ENCODE measurements around the gene POMGNT1.

The POMGNT1 gene

DNA sequence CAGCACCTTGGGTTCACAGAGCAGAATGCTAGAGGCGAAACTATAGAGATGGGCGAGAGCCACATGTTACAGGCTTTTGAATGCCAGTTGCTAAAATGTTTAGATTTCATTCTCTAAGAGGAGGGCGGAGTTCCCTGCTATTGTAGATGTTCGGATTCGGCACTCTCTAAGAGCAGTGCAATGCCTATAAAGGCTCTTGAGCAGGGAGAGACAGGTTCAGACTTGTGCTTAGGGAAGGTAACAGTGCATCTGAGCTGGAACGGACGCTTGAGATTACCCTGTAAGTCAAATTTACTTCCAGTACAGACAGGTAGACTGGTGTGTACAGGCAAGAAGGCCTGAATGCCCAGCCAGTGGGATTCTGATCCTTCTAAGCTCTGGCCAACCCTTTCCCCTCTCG is 20.2 kb upstream of the POMGNT1 start:
- TF ChIP-seq, protein P1, sequence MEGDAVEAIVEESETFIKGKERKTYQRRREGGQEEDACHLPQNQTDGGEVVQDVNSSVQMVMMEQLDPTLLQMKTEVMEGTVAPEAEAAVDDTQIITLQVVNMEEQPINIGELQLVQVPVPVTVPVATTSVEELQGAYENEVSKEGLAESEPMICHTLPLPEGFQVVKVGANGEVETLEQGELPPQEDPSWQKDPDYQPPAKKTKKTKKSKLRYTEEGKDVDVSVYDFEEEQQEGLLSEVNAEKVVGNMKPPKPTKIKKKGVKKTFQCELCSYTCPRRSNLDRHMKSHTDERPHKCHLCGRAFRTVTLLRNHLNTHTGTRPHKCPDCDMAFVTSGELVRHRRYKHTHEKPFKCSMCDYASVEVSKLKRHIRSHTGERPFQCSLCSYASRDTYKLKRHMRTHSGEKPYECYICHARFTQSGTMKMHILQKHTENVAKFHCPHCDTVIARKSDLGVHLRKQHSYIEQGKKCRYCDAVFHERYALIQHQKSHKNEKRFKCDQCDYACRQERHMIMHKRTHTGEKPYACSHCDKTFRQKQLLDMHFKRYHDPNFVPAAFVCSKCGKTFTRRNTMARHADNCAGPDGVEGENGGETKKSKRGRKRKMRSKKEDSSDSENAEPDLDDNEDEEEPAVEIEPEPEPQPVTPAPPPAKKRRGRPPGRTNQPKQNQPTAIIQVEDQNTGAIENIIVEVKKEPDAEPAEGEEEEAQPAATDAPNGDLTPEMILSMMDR (IDR thresholded peaks at IDR 0.05; ENCODE audit: control insufficient read depth, extremely low read depth, insufficient read depth), result no peak
- no peak for DNase-seq (ENCODE audit: low read depth)
- no peak overlapping the region for H3K4me3 ChIP-seq (ENCODE audit: low read depth, low read length)

DNA sequence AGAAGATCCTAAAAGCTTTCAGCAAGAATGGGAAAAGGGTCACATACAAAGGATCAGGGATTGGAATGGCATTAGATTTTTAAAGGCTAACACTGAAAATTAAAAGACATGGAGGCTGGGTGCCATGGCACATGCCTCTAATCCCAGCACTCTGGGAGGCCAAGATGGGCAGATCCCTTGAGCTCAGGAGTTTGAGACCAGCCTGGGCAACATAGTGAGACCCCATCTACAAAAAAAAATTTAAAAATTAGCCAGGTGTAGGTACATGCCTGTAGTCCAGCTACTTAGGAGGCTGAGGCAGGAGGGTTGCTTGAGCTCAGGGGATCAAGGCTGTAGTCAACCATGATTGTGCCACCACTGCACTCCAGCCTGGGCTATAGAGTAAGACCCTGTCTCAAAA is 17.3 kb upstream of the POMGNT1 start:
- TF ChIP-seq, protein P1 (IDR thresholded peaks at IDR 0.05; ENCODE audit: control insufficient read depth, extremely low read depth, insufficient read depth), result no peak
- no peak overlapping the region for H3K4me3 ChIP-seq (ENCODE audit: low read depth, low read length)
- DNase-seq (ENCODE audit: low read depth), result no peak

DNA sequence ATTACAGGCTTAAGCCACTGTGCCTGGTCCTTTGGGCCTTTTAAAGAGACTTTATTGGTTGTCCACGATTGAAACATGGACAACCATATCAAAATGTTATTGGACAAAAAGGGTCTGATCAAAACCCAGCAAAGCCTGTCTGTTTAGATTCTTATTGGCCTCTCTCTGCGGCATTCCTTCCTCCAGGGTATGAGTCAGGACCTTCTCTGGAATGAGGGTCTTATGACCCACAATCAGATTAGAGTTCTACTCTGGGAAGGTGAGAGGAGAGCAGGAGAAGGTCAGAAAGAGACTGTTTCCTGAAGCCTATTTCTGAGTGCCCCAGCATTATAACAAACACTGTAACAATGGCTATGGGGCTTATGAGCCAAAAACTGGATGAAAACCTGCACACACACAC is 12.8 kb upstream of the POMGNT1 start:
- TF ChIP-seq, protein P1 (IDR thresholded peaks at IDR 0.05; ENCODE audit: control insufficient read depth, extremely low read depth, insufficient read depth), result no peak
- H3K4me3 ChIP-seq (ENCODE audit: low read depth, low read length), result no peak overlapping the region
- no peak for DNase-seq (ENCODE audit: low read depth)

DNA sequence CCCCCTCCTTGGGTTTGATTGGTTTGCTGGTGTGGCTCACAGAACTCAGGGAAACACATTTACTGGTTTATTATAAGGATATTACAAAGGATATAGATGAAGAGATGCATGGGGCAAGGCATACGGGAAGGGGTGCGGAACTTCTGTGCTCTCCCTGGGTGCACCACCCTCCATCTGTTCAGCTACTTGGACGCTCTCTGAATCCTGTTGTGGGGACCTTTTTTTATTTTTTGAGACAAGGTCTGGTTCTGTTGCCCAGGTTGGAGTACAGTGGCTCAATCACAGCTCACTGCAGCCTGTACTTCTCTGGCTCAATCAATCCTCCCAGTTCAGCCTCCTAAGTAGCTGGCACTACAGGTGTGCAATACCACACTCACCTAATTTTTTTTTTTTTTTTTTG is 12.3 kb upstream of the POMGNT1 start:
- TF ChIP-seq, protein P1 (IDR thresholded peaks at IDR 0.05; ENCODE audit: control insufficient read depth, extremely low read depth, insufficient read depth), result no peak
- H3K4me3 ChIP-seq (ENCODE audit: low read depth, low read length), result no peak overlapping the region
- no peak for DNase-seq (ENCODE audit: low read depth)

DNA sequence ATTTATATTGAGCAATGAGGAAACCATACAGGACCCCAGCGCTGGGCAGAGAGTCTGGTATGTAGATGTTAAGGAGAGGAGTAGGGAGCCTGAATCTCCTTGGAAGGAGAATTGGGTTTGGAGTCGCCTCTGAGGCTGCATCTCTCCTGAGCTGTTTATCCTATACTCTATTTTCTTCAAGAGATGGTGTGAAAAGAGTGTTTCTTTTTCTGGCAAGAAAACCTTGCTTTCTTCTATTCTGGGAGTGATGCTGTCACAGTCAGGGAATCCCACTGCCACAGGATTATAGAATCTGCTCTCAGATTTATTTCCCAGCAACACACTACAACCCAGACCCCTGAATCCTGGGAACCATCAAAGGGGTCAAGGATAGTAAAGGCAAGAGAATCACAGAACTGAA is 8.2 kb upstream of the POMGNT1 start:
- TF ChIP-seq, protein P1 (IDR thresholded peaks at IDR 0.05; ENCODE audit: control insufficient read depth, extremely low read depth, insufficient read depth), result no peak
- no peak overlapping the region for H3K4me3 ChIP-seq (ENCODE audit: low read depth, low read length)
- no peak for DNase-seq (ENCODE audit: low read depth)

DNA sequence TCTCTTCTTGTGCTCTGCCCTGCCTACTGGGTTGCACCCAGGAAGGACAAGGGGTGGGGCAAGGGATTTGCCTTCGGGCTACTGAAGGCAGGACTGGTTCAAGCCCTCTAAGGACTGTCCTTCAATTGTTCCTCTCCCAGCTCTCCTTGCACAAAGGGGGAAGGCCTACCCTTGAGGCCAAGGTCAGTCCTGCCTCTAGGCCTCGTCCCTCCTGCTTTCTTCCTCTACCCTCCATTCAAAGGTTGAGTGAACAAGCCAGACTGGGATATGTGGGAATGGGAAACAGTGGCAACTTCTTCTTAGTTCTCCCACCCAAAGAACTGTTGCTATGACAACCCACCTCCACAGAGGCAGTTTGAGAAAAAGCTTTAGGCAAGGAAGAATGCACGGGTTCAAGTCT is 7.6 kb upstream of the POMGNT1 start:
- TF ChIP-seq, protein P1 (IDR thresholded peaks at IDR 0.05; ENCODE audit: control insufficient read depth, extremely low read depth, insufficient read depth), result no peak
- H3K4me3 ChIP-seq (ENCODE audit: low read depth, low read length), result no peak overlapping the region
- DNase-seq (ENCODE audit: low read depth), result no peak

DNA sequence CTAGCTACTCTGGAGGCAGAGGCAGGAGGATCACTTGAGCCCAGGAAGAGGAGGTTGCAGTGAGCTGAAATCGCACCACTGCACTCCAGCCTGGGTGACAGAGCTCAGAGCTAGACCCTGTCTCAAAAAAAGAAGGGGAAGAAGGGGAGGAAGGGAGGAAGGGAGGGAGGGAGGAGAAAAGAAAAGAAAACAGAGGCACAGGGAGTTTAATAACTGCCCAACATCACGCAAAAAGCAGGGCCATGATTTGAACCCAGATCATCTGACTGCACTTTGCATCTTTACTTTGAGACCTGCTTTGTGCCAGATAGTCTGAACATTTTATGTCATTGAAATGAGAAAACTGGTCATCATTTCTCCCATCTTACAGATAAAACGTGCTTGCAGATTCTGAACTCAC is 6.9 kb upstream of the POMGNT1 start:
- TF ChIP-seq, protein P1 (IDR thresholded peaks at IDR 0.05; ENCODE audit: control insufficient read depth, extremely low read depth, insufficient read depth), result no peak
- DNase-seq (ENCODE audit: low read depth), result no peak
- H3K4me3 ChIP-seq (ENCODE audit: low read depth, low read length), result no peak overlapping the region
